ENCODE data around the gene LMX1B. TPM values are rescaled to one million over a fixed set of nuclear protein-coding genes. Genes with fewer than 3 reads are reported as not detected.
"Not testable (repeated sequence)": the region's sequence is repeated elsewhere in the genome, so short reads cannot be mapped to it uniquely, and the experiment has no call there.

LMX1B gene
- total RNA-seq, 1 donor from 2014 or later, result 0.71 TPM

- no peak for DNase-seq (ENCODE audit: low spot score)
- intact Hi-C loops (cut with DNase I), result no loop called here
- ATAC-seq, result no peak
Observed at GRCh38 chr9:126700903-126701812, 87.4 kb downstream of the LMX1B start.

GRCh38 chr9:126701813-126702140, 88.0 kb downstream of the LMX1B start:
- DNase-seq (ENCODE audit: low spot score) (peak; percentile 42), ATAC-seq (no peak)
- intact Hi-C loops (cut with DNase I), result no loop called here

- ATAC-seq, result no peak
- intact Hi-C loops (cut with DNase I), result no loop called here
- peak; percentile 57 for DNase-seq (ENCODE audit: low spot score)
Observed at GRCh38 chr9:126702151-126703001, 88.6 kb downstream of the LMX1B start.

GRCh38 chr9:126703002-126703865, 89.5 kb downstream of the LMX1B start:
- intact Hi-C loops (cut with DNase I), result no loop called here
- DNase-seq (ENCODE audit: low spot score) (peak; percentile 23), ATAC-seq (no peak)

GRCh38 chr9:126703866-126704156, 90.1 kb downstream of the LMX1B start:
- intact Hi-C loops (cut with DNase I), result no loop called here

GRCh38 chr9:126704157-126704891, 90.6 kb downstream of the LMX1B start:
- ATAC-seq, result no peak
- peak; percentile 55 for DNase-seq (ENCODE audit: low spot score)
- intact Hi-C loops (cut with DNase I), result no loop called here

More at GRCh38 chr9:126703866-126704156, 90.1 kb downstream of the LMX1B start:
- ATAC-seq (no peak), DNase-seq (ENCODE audit: low spot score) (peak; percentile 33)

- intact Hi-C loops (cut with DNase I), result no loop called here
- DNase-seq (ENCODE audit: low spot score) (peak; percentile 87), ATAC-seq (peak; percentile 81)
Observed at GRCh38 chr9:126704892-126705766, 91.4 kb downstream of the LMX1B start.

- ATAC-seq, result peak; percentile 35
- intact Hi-C loops (cut with DNase I), result no loop called here
- DNase-seq (ENCODE audit: low spot score), result peak; percentile 80
Observed at GRCh38 chr9:126705767-126706697, 92.3 kb downstream of the LMX1B start.

- intact Hi-C loops (cut with DNase I), result no loop called here
- no peak for ATAC-seq
- DNase-seq (ENCODE audit: low spot score), result peak; percentile 8
Observed at GRCh38 chr9:126706698-126707053, 92.9 kb downstream of the LMX1B start.

- intact Hi-C loops (cut with DNase I), result no loop called here
- DNase-seq (ENCODE audit: low spot score) (peak; percentile 6), ATAC-seq (no peak)
Observed at GRCh38 chr9:126707083-126707482, 93.4 kb downstream of the LMX1B start.

- DNase-seq (ENCODE audit: low spot score); ATAC-seq; intact Hi-C loops (cut with DNase I): not testable (repeated sequence)
Observed at GRCh38 chr9:126707712-126708111, 94.0 kb downstream of the LMX1B start.

GRCh38 chr9:126708178-126708577, 94.5 kb downstream of the LMX1B start:
- peak; percentile 38 for DNase-seq (ENCODE audit: low spot score)
- no peak for ATAC-seq
- intact Hi-C loops (cut with DNase I), result no loop called here

GRCh38 chr9:126709241-126709640, 95.5 kb downstream of the LMX1B start:
- intact Hi-C loops (cut with DNase I), result no loop called here
- DNase-seq (ENCODE audit: low spot score) (no peak), ATAC-seq (no peak)

GRCh38 chr9:126715382-126715781, 101.7 kb downstream of the LMX1B start:
- ATAC-seq (no peak), DNase-seq (ENCODE audit: low spot score) (no peak)
- intact Hi-C loops (cut with DNase I), result no loop called here

GRCh38 chr9:126717441-126717840, 103.7 kb downstream of the LMX1B start:
- intact Hi-C loops (cut with DNase I); ATAC-seq; DNase-seq (ENCODE audit: low spot score): not testable (repeated sequence)

- intact Hi-C loops (cut with DNase I), result no loop called here
- peak; percentile 86 for ATAC-seq
- DNase-seq (ENCODE audit: low spot score), result peak; percentile 81
Observed at GRCh38 chr9:126719618-126720031, 105.9 kb downstream of the LMX1B start.

GRCh38 chr9:126720036-126720435, 106.3 kb downstream of the LMX1B start:
- intact Hi-C loops (cut with DNase I), result no loop called here
- no peak for ATAC-seq
- DNase-seq (ENCODE audit: low spot score), result no peak

Data from sciatic nerve (tissue), 2 donors.